GM12878 (cell line): Measurements from ENCODE around the gene C2orf68. TPM values are rescaled to one million over a fixed set of nuclear protein-coding genes. Genes with fewer than 3 reads are reported as not detected.

Source experiments
- ATAC-seq: fragments of 200-7000 bp; cut with Tn5 transposase; 3 replicates; pipeline ENCODE4 v1.9.1; 2020; ENCODE audit warnings: mild to moderate bottlenecking, moderate library complexity
- BruUV-seq: library from RNA; stranded (reverse); fragments of 400-500 nt; replicated peaks from 2 replicates; lab custom pipeline; 2021; lab: Mats Ljungman, UMichigan
- CTCF ChIA-PET: fragments of 300-600 bp; sonication (Branson Sonifier 250); formaldehyde crosslinking; extraction: SDS; loops from one replicate; lab custom pipeline; 2021; ENCODE audit warnings: inconsistent platforms; lab: Yijun Ruan, JAX
- POLR2A ChIA-PET: fragments of 350-600 bp; formaldehyde crosslinking; extraction: SDS; loops from one replicate; lab custom pipeline; 2021; ENCODE audit warnings: inconsistent platforms; lab: Charles Lee
- RAD21 ChIA-PET: fragments of 300-600 bp; sonication (Branson Sonifier 250); formaldehyde crosslinking; loops from one replicate; lab custom pipeline; 2023; ENCODE audit warnings: antibody characterized with exemption; ENCODE audit not compliant: unreplicated experiment; lab: Charles Lee
- SMC1A ChIA-PET: fragments of 300-600 bp; sonication (Branson Sonifier 250); formaldehyde crosslinking; loops from one replicate; lab custom pipeline; 2023; ENCODE audit not compliant: unreplicated experiment, uncharacterized antibody; lab: Charles Lee
- DNase-seq: peaks from one replicate; pipeline ENCODE4 v3.0.0-alpha.2; 2011; ENCODE audit warnings: low read depth, low spot score
- FAIRE-seq: peaks from 3 replicates; lab custom pipeline; 2011; peaks lifted over from hg19 to GRCh38; lab: Jason Lieb, UNC
- H2AFZ ChIP-seq: 2 replicates; pipeline ENCODE4 v1.6.0; 2011; ENCODE audit warnings: low read depth, low read length, control low read depth; ENCODE audit not compliant: control insufficient read depth
- H3K27ac ChIP-seq: 2 replicates; pipeline ENCODE4 v1.5.1; 2011; ENCODE audit warnings: control low read depth; ENCODE audit not compliant: control insufficient read depth, insufficient read depth
- H3K27me3 ChIP-seq, 2 experiments: replicated peaks in 1 of 2; 2 replicates each; pipeline versions ENCODE4 v1.6.0 to v1.6.1; 2011; ENCODE audit warnings: low read length in 1 of 2; ENCODE audit not compliant: control insufficient read depth in 2 of 2, insufficient read depth in 2 of 2
- H3K36me3 ChIP-seq, 2 experiments: 2 replicates each; pipeline ENCODE4 v1.5.1; 2011; ENCODE audit warnings: low read length in 1 of 2; ENCODE audit not compliant: control insufficient read depth in 2 of 2, insufficient read depth in 2 of 2
- H3K4me1 ChIP-seq: 2 replicates; pipeline ENCODE4 v1.6.1; 2011; ENCODE audit warnings: mild to moderate bottlenecking, low read length, moderate library complexity, mixed read lengths; ENCODE audit not compliant: control insufficient read depth, insufficient read depth
- H3K4me2 ChIP-seq: 2 replicates; pipeline ENCODE4 v1.6.0; 2011; ENCODE audit warnings: control low read depth; ENCODE audit not compliant: control insufficient read depth, insufficient read depth
- H3K4me3 ChIP-seq: fragments of 200-600 bp; sonication (generic); 2 replicates; pipeline ENCODE4 v1.5.1; 2016
- H3K79me2 ChIP-seq: 2 replicates; pipeline ENCODE4 v1.6.0; 2011; ENCODE audit warnings: low read length; ENCODE audit not compliant: control insufficient read depth, insufficient read depth
- H3K9ac ChIP-seq: 2 replicates; pipeline ENCODE4 v1.8.0; 2011; ENCODE audit warnings: low read length, control low read depth, mixed read lengths; ENCODE audit not compliant: control insufficient read depth, insufficient read depth
- H3K9me3 ChIP-seq: replicated peaks from 3 replicates; pipeline ENCODE4 v1.5.1; 2011; ENCODE audit warnings: mild to moderate bottlenecking, low read length; ENCODE audit not compliant: control insufficient read depth, insufficient read depth
- H4K20me1 ChIP-seq: 2 replicates; pipeline ENCODE4 v1.6.0; 2011; ENCODE audit not compliant: control insufficient read depth, insufficient read depth
- CHD2 ChIP-seq: IDR thresholded peaks from 2 replicates; pipeline ENCODE4 v1.6.1; 2011; ENCODE audit warnings: low read depth, low read length, improper control_type of control experiment, borderline replicate concordance
- EED ChIP-seq: sonication (generic); IDR thresholded peaks from 2 replicates; pipeline ENCODE4 v1.6.1; 2016; ENCODE audit warnings: antibody characterized with exemption, low read depth
- RB1 ChIP-seq: fragments of 450-650 bp; formaldehyde crosslinking; IDR thresholded peaks from 2 replicates; pipeline ENCODE4 v1.6.1; 2017; ENCODE audit warnings: mild to moderate bottlenecking, borderline replicate concordance
- RELA ChIP-seq: fragments of 450-650 bp; IDR thresholded peaks from 2 replicates; pipeline ENCODE4 v1.8.0; 2014; ENCODE audit warnings: borderline replicate concordance; ENCODE audit not compliant: partially characterized antibody
- RUNX3 ChIP-seq: IDR thresholded peaks from 2 replicates; pipeline ENCODE4 v1.6.1; 2012; ENCODE audit warnings: low read length, inconsistent platforms
- SIN3A ChIP-seq: IDR thresholded peaks from 2 replicates; pipeline ENCODE4 v1.6.1; 2012; ENCODE audit warnings: low read depth, low read length, improper control_type of control experiment
- SRF ChIP-seq, 2 experiments: IDR thresholded peaks; 2 replicates each; pipeline ENCODE4 v1.6.1; 2011; ENCODE audit warnings: low read depth in 2 of 2, low read length in 2 of 2, mild to moderate bottlenecking in 1 of 2, moderate library complexity in 1 of 2
- ZZZ3 ChIP-seq: IDR thresholded peaks from 2 replicates; pipeline ENCODE4 v1.6.1; 2011; ENCODE audit warnings: low read depth; ENCODE audit not compliant: control insufficient read depth, insufficient read length
- WGBS: methylation state at CpG from one replicate; pipeline ENCODE4 v1.1.6; 2016; ENCODE audit warnings: low lambda C conversion rate; ENCODE audit not compliant: insufficient replicate concordance, insufficient coverage; ENCODE audit errors: missing lambda C conversion rate; 5-methylcytosine and 5-hydroxymethylcytosine counted together
- in situ Hi-C: fragments of 300-500 bp; cut with MboI; formaldehyde crosslinking; loops from 9 replicates; pipeline ENCODE4 v1.14.3; 2018; ENCODE audit warnings: mixed read lengths
- intact Hi-C: fragments of 100-400 bp; cut with micrococcal nuclease; formaldehyde crosslinking; loops from one replicate; pipeline ENCODE4 v1.14.2; 2022; ENCODE audit not compliant: unreplicated experiment
- polyA plus RNA-seq, 11 experiments: library from polyadenylated mRNA; depleted of rRNA in 4 of 11; unstranded in 6 of 11; stranded (reverse) in 5 of 11; fragments of >200 nt; fragmentation: Nextera tagmentation in 4 of 11; fragmentation: Illumina TruSeq in 1 of 11; extraction: Ambion mirVana in 4 of 11; extraction: Trizol in 1 of 11; gene quantifications; 1 replicate in 1 of 11; 2 replicates in 10 of 11; pipeline versions ENCODE4 v1.2.1 to v1.2.3, GENCODE V29; 2011 to 2016; ENCODE audit warnings: inconsistent platforms in 2 of 11, missing spikeins in 2 of 11, low read depth in 1 of 11
- total RNA-seq, 4 experiments: library from RNA; depleted of rRNA in 3 of 4; stranded (reverse); fragments of >200 nt in 3 of 4; fragmentation: Illumina TruSeq in 1 of 4; extraction: Trizol in 1 of 4; gene quantifications; 2 replicates each; pipeline versions ENCODE4 v1.2.1 to v1.2.3, GENCODE V29; 2013 to 2021
- TF ChIP-seq, protein P1 (sequence below): fragments of 150-350 bp; IDR thresholded peaks from 2 replicates; pipeline ENCODE4 v1.6.1; 2014; ENCODE audit warnings: mild to moderate bottlenecking, low read depth, low read length
- TF ChIP-seq, protein P2 (sequence below): fragments of 450-650 bp; formaldehyde crosslinking; IDR thresholded peaks from 2 replicates; pipeline ENCODE4 v1.4.0; 2020; ENCODE audit warnings: mild to moderate bottlenecking, moderate library complexity
- TF ChIP-seq, protein P3 (sequence below): fragments of 450-650 bp; conservative IDR thresholded peaks from 2 replicates; pipeline ENCODE4 v1.6.1; 2017; ENCODE audit warnings: mild to moderate bottlenecking, moderate library complexity
- TF ChIP-seq, protein P4 (sequence below): fragments of 450-650 bp; IDR thresholded peaks from 2 replicates; pipeline ENCODE4 v1.6.1; 2017; ENCODE audit warnings: mild to moderate bottlenecking

The C2orf68 gene
- total and polyA plus RNA-seq, 10 of the 15 experiments (the other 5 are each of a cell fraction or from before 2014, with no cell fraction given) = 12.7 to 56.1 (median 28.4) TPM

DNA sequence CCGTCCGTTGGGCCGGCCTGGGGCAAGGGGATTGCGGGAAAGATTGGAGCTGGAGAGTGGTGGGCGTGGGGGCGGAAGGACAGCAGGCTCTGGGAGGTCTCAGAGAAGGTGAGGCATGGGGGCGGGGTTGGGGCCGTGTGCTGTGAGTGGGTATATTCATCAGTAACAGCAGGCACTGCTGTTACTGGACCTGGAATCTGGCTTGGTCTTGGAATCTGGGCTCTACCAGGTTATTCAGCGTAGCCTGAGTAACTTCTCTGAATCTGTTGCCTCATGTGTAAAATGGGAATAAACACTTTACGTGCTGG is 15.9 kb downstream of the C2orf68 start:
- CTCF ChIA-PET = interaction anchor here (0.7 to 1.7 kb wide), 8 partner anchors 8 to 232 kb away, joined by 3 to 7 read pairs (median 5); no protein-coding TSS in a partner anchor
- in situ Hi-C loops = no loop called here
- intact Hi-C loops = no loop called here

More for the DNA sequence above, 15.9 kb downstream of the C2orf68 start:
- SMC1A ChIA-PET = interaction anchor here (0.7 to 3.2 kb wide), 12 partner anchors 8 to 192 kb away, joined by 3 to 20 read pairs (median 5); partner anchors contain the start of genes C2orf68, GGCX, MAT2A and SH2D6
- POLR2A ChIA-PET = interaction anchor here (1.0 to 3.8 kb wide), 15 partner anchors 9 to 242 kb away, joined by 3 to 57 read pairs (median 5); partner anchors contain the start of genes C2orf68, ELMOD3, GGCX and MAT2A
- peak overlapping the region; percentile 95 for H3K9ac ChIP-seq
- peaks cover 28% of the 10 kb centered on the region for H3K79me2 ChIP-seq
- no peaks in the 10 kb centered on the region for H3K27me3 ChIP-seq
- RAD21 ChIA-PET = interaction anchor here (0.6 to 2.2 kb wide), 9 partner anchors 9 to 269 kb away, joined by 3 to 9 read pairs (median 6); partner anchors contain the start of genes MAT2A, SH2D6, TGOLN2 and VAMP8
- DNase-seq = no peak
- H3K9me3 ChIP-seq = no peaks in the 10 kb centered on the region
- TF ChIP-seq, protein P1, sequence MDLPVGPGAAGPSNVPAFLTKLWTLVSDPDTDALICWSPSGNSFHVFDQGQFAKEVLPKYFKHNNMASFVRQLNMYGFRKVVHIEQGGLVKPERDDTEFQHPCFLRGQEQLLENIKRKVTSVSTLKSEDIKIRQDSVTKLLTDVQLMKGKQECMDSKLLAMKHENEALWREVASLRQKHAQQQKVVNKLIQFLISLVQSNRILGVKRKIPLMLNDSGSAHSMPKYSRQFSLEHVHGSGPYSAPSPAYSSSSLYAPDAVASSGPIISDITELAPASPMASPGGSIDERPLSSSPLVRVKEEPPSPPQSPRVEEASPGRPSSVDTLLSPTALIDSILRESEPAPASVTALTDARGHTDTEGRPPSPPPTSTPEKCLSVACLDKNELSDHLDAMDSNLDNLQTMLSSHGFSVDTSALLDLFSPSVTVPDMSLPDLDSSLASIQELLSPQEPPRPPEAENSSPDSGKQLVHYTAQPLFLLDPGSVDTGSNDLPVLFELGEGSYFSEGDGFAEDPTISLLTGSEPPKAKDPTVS = no peak
- TF ChIP-seq, protein P2, sequence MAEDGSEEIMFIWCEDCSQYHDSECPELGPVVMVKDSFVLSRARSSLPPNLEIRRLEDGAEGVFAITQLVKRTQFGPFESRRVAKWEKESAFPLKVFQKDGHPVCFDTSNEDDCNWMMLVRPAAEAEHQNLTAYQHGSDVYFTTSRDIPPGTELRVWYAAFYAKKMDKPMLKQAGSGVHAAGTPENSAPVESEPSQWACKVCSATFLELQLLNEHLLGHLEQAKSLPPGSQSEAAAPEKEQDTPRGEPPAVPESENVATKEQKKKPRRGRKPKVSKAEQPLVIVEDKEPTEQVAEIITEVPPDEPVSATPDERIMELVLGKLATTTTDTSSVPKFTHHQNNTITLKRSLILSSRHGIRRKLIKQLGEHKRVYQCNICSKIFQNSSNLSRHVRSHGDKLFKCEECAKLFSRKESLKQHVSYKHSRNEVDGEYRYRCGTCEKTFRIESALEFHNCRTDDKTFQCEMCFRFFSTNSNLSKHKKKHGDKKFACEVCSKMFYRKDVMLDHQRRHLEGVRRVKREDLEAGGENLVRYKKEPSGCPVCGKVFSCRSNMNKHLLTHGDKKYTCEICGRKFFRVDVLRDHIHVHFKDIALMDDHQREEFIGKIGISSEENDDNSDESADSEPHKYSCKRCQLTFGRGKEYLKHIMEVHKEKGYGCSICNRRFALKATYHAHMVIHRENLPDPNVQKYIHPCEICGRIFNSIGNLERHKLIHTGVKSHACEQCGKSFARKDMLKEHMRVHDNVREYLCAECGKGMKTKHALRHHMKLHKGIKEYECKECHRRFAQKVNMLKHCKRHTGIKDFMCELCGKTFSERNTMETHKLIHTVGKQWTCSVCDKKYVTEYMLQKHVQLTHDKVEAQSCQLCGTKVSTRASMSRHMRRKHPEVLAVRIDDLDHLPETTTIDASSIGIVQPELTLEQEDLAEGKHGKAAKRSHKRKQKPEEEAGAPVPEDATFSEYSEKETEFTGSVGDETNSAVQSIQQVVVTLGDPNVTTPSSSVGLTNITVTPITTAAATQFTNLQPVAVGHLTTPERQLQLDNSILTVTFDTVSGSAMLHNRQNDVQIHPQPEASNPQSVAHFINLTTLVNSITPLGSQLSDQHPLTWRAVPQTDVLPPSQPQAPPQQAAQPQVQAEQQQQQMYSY = no peak
- no peak for TF ChIP-seq RELA
- TF ChIP-seq CHD2 = no peak
- TF ChIP-seq, protein P3, sequence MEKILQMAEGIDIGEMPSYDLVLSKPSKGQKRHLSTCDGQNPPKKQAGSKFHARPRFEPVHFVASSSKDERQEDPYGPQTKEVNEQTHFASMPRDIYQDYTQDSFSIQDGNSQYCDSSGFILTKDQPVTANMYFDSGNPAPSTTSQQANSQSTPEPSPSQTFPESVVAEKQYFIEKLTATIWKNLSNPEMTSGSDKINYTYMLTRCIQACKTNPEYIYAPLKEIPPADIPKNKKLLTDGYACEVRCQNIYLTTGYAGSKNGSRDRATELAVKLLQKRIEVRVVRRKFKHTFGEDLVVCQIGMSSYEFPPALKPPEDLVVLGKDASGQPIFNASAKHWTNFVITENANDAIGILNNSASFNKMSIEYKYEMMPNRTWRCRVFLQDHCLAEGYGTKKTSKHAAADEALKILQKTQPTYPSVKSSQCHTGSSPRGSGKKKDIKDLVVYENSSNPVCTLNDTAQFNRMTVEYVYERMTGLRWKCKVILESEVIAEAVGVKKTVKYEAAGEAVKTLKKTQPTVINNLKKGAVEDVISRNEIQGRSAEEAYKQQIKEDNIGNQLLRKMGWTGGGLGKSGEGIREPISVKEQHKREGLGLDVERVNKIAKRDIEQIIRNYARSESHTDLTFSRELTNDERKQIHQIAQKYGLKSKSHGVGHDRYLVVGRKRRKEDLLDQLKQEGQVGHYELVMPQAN = 0 out of 2 replicates have a peak, but pooled peaks have one; percentile 1
- no peak for TF ChIP-seq SIN3A
- no peak for TF ChIP-seq RUNX3
- TF ChIP-seq EED = no peak
- no peak for TF ChIP-seq ZZZ3
- TF ChIP-seq, protein P4, sequence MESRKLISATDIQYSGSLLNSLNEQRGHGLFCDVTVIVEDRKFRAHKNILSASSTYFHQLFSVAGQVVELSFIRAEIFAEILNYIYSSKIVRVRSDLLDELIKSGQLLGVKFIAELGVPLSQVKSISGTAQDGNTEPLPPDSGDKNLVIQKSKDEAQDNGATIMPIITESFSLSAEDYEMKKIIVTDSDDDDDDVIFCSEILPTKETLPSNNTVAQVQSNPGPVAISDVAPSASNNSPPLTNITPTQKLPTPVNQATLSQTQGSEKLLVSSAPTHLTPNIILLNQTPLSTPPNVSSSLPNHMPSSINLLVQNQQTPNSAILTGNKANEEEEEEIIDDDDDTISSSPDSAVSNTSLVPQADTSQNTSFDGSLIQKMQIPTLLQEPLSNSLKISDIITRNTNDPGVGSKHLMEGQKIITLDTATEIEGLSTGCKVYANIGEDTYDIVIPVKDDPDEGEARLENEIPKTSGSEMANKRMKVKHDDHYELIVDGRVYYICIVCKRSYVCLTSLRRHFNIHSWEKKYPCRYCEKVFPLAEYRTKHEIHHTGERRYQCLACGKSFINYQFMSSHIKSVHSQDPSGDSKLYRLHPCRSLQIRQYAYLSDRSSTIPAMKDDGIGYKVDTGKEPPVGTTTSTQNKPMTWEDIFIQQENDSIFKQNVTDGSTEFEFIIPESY = no peak
- no peak for TF ChIP-seq SRF (IDR thresholded peaks at IDR 0.05; ENCODE audit: low read depth in 2 of 2, low read length in 2 of 2)
- TF ChIP-seq RB1 = 0 out of 2 replicates have a peak, but pooled peaks have one; percentile 32
- no peak for FAIRE-seq
- peak overlapping the region; percentile 89 for H3K27ac ChIP-seq
- ATAC-seq = peak; percentile 20
- H2AFZ ChIP-seq = peak overlapping the region; percentile 80; the same call in 1 of the 2 replicates
- H3K4me3 ChIP-seq = peak overlapping the region; percentile 97
- H3K36me3 ChIP-seq = peaks cover 0 to 14% of the 10 kb centered on the region in 2 experiments; a peak in 3 of 4 replicates
- H3K4me1 ChIP-seq = peaks cover 9% of the 10 kb centered on the region
- no peaks in the 10 kb centered on the region for H4K20me1 ChIP-seq
- BruUV-seq = no TSS peak
- H3K4me2 ChIP-seq = peak overlapping the region; percentile 77
- 5% methylated on average over 9 of the region's 10 CpGs for WGBS
